Small intestine (tissue), 7 donors: Measurements from ENCODE around the gene NCKIPSD. TPM values are rescaled to one million over a fixed set of nuclear protein-coding genes. Genes with fewer than 3 reads are reported as not detected.

ENCODE experiments used
- DNase-seq, 2 donors: peaks; one replicate each; pipeline versions ENCODE4 v3.0.0 to v3.0.0-alpha.2; 2013
- FAIRE-seq: peaks from 2 replicates; lab custom pipeline; 2012; peaks lifted over from hg19 to GRCh38; lab: Jason Lieb, UNC
- H3K27ac ChIP-seq, 3 donors: one replicate each; pipeline ENCODE4 v1.5.1; 2013; ENCODE audit warnings: low read length in 2 of 3, mild to moderate bottlenecking in 2 of 3, control low read depth in 1 of 3, inconsistent platforms in 1 of 3, low read depth in 1 of 3, moderate library complexity in 1 of 3
- H3K27me3 ChIP-seq, 3 donors: one replicate each; pipeline ENCODE4 v1.6.1; 2013; ENCODE audit warnings: low read length in 3 of 3, inconsistent platforms in 1 of 3; ENCODE audit not compliant: control insufficient read depth in 3 of 3, insufficient read depth in 3 of 3
- H3K36me3 ChIP-seq, 3 donors: one replicate each; pipeline ENCODE4 v1.6.1; 2013; ENCODE audit warnings: low read length in 3 of 3, inconsistent platforms in 1 of 3, low read depth in 1 of 3, mild to moderate bottlenecking in 1 of 3, moderate library complexity in 1 of 3; ENCODE audit not compliant: control insufficient read depth in 3 of 3, insufficient read depth in 2 of 3
- H3K4me1 ChIP-seq, 3 donors: one replicate each; pipeline ENCODE4 v1.6.1; 2013; ENCODE audit warnings: low read length in 2 of 3, inconsistent platforms in 1 of 3, low read depth in 1 of 3, mild to moderate bottlenecking in 1 of 3, moderate library complexity in 1 of 3; ENCODE audit not compliant: control insufficient read depth in 3 of 3, insufficient read depth in 2 of 3
- H3K4me3 ChIP-seq, 3 donors: one replicate each; pipeline ENCODE4 v1.5.1; 2013; ENCODE audit warnings: low read length in 3 of 3, control low read depth in 1 of 3, inconsistent platforms in 1 of 3, low read depth in 1 of 3, mild to moderate bottlenecking in 1 of 3, moderate library complexity in 1 of 3
- H3K9me3 ChIP-seq, 2 donors: one replicate each; pipeline ENCODE4 v1.6.1; 2013; ENCODE audit warnings: low read depth in 1 of 2, low read length in 1 of 2; ENCODE audit not compliant: control insufficient read depth in 2 of 2, insufficient read depth in 1 of 2
- WGBS, 3 donors: extraction: QIAGEN DNeasy Blood & Tissue Kit; methylation state at CpG; one replicate each; pipeline ENCODE4 v1.1.7; 2013; 5-methylcytosine and 5-hydroxymethylcytosine counted together
- polyA plus RNA-seq, 4 donors: library from polyadenylated mRNA; stranded (reverse) in 3 of 4; unstranded in 1 of 4; fragments of 200-250 nt in 3 of 4; fragments of 120-200 nt in 1 of 4; gene quantifications; one replicate each; pipeline versions ENCODE4 v1.2.1 to v1.2.3, GENCODE V29; 2013
- donor health status: healthy with polysubstance abuse.
- donor health status: control.
- donor health status: control.
- donor health status: Bipolar disorder and iron deficiency.
- donor health status: healthy.

Gene NCKIPSD
- polyA plus RNA-seq, 4 donors, result 8.9 to 16.7 (median 14.5) TPM

- peaks cover 0 to 17% (median 4%) of the 10 kb centered on the region in 3 donors for H3K4me1 ChIP-seq
- H3K4me3 ChIP-seq, result no peak overlapping the region
- H3K27ac ChIP-seq, result no peak overlapping the region
- no peaks in the 10 kb centered on the region for H3K9me3 ChIP-seq
- FAIRE-seq, result no peak
- DNase-seq, result no peak
- H3K36me3 ChIP-seq, result peaks cover 0 to 82% (median 11%) of the 10 kb centered on the region in 3 donors
- 87 to 93% (median 92%) methylated on average over 20 of the region's 20 CpGs for WGBS, 3 donors
- no peaks in the 10 kb centered on the region for H3K27me3 ChIP-seq
These were observed 6.0 kb downstream of the NCKIPSD start for GRCh38 chr3:48679411-48680391.

DNA sequence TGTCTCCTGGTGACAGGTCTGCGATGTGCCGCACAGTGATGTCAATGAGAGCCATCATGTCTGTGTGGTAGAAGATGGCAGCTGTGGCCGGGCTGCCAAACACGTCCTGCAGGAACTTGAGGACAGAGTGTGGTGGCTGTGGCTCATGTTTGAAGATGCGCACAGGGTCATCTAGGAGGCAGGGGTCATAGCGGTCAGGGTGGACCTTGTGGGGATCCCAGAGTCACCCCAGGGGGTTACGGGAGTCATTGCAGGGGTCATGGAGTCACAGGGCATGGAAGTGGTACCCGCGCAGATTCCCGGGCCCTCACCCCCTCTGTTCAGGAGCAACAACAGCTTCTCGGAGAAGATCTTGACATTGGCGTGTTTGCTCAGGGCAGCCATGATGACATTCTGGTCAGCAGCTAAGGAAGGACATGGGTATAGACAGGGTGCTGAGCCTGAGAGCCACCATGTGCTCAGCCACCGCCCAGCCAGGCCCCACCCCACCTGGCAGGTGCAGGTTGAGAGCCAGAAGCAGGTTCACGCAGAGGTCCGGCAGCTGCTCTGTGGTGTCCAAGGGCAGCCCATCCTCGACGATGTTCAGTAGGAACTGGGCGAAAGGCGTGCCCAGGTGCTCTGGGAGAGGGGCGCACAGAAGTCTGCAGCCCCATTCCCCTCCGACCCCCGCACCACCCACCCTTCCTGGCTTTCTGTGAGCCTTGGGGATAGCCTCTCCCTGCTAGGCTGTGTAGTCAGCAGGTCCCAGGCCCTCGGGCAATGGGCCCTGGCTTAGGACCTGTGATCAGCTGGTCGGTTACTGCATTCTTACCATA, 6.9 kb downstream of the NCKIPSD start:
- Histone ChIP-seq H3K27me3 (no peaks in the 10 kb centered on the region), H3K4me3 (no peak overlapping the region), H3K27ac (no peak overlapping the region), H3K36me3 (peaks cover 0 to 83% (median 11%) of the 10 kb centered on the region in 3 donors), H3K4me1 (peaks cover 0 to 8% (median 0%) of the 10 kb centered on the region in 3 donors), H3K9me3 (no peaks in the 10 kb centered on the region)
- DNase-seq, result no peak
- 87 to 95% (median 90%) methylated on average over 23 to 24 of the region's 24 CpGs for WGBS, 3 donors
- no peak for FAIRE-seq

- Histone ChIP-seq H3K27me3 (no peaks in the 10 kb centered on the region), H3K4me1 (peaks cover 0 to 1% (median 0%) of the 10 kb centered on the region in 3 donors), H3K36me3 (peaks cover 0 to 88% (median 11%) of the 10 kb centered on the region in 3 donors), H3K4me3 (no peak overlapping the region), H3K9me3 (no peaks in the 10 kb centered on the region), H3K27ac (no peak overlapping the region)
- no peak for FAIRE-seq
- DNase-seq, result no peak
- 72 to 82% (median 77%) methylated on average over 4 of the region's 4 CpGs for WGBS, 3 donors
These were observed 7.7 kb downstream of the NCKIPSD start for GRCh38 chr3:48678056-48678455.

GRCh38 chr3:48674505-48674904, 11.2 kb downstream of the NCKIPSD start:
- Histone ChIP-seq H3K36me3 (peaks cover 0 to 70% (median 7%) of the 10 kb centered on the region in 3 donors), H3K4me1 (no peaks in the 10 kb centered on the region), H3K27me3 (no peaks in the 10 kb centered on the region), H3K9me3 (no peaks in the 10 kb centered on the region), H3K27ac (no peak overlapping the region), H3K4me3 (no peak overlapping the region)
- 91 to 95% (median 94%) methylated on average over 9 of the region's 9 CpGs for WGBS, 3 donors
- DNase-seq (no peak), FAIRE-seq (no peak)

DNA sequence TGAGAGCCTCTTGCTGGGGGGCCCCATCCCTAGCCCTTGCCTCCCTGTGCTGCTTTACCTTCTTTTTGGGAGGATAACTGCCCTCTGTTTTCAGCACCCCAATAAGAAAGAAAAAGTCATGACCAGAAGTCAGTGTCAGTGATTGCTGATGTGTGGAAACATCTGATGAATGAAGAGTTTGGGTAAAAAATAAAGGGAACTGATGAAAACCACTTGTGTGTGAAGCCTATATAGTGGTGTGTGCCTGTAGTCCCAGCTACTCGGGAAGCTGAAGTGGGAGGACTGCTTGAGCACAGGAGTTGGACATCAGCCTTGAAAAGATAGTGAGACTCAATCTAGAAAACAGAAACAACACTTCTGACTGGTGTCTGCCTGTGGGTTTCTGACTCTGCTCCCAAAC, 13.2 kb downstream of the NCKIPSD start:
- 50 to 61% (median 59%) methylated on average over 1 of the region's 1 CpG for WGBS, 3 donors
- H3K4me1 ChIP-seq, result no peaks in the 10 kb centered on the region
- H3K27ac ChIP-seq, result no peak overlapping the region
- no peaks in the 10 kb centered on the region for H3K27me3 ChIP-seq
- H3K36me3 ChIP-seq, result peaks cover 0 to 52% (median 4%) of the 10 kb centered on the region in 3 donors
- DNase-seq (no peak), FAIRE-seq (no peak)
- no peak overlapping the region for H3K4me3 ChIP-seq
- no peaks in the 10 kb centered on the region for H3K9me3 ChIP-seq

DNA sequence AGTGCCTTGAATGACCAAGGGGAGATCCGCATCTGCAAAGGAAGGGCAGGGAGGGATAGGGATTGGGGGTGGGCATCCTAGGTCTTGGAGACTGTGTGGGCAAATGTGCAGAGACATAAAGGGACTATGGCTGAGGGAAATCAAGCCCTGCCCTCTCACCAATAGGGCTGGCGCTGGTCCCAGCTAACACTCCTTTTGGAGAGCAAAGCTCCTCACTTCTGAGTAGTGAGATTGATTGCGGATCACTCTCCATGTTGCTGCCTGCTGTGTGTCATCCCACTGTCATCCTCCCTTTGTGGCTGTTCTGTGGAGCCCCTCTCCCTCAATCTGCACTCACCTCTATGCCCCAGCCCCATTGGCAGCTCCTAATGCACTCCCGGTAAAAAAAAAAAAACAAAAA, 20.8 kb downstream of the NCKIPSD start:
- Histone ChIP-seq H3K4me1 (peaks cover 3 to 21% (median 8%) of the 10 kb centered on the region in 3 donors), H3K4me3 (no peak overlapping the region), H3K27ac (no peak overlapping the region), H3K27me3 (peaks cover 0 to 36% (median 8%) of the 10 kb centered on the region in 3 donors), H3K36me3 (no peaks in the 10 kb centered on the region), H3K9me3 (no peaks in the 10 kb centered on the region)
- 80 to 95% (median 87%) methylated on average over 4 of the region's 4 CpGs for WGBS, 3 donors
- FAIRE-seq (no peak), DNase-seq (no peak)

DNA sequence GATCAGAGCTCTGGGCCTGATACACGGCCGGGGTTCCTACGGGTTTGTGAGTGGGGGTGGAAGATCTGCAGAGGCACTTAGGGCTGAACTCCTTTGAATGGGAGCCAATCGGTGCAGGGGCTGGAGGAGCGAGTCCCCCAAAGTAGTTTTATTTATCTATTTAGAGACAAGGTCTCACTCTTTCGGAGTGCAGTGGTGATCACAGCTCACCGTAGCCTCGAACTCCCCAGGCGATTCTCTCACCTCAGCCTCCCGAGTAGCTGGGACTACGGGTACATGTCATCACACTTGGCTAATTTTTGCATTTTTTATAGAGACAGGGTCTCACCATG, 21.4 kb downstream of the NCKIPSD start:
- H3K4me1 ChIP-seq, result peaks cover 3 to 21% (median 8%) of the 10 kb centered on the region in 3 donors
- no peaks in the 10 kb centered on the region for H3K9me3 ChIP-seq
- WGBS, 3 donors, result 57 to 62% (median 61%) methylated on average over 11 of the region's 11 CpGs
- H3K36me3 ChIP-seq, result no peaks in the 10 kb centered on the region
- H3K4me3 ChIP-seq, result peak overlapping the region in 1 of 3 donors; percentile 65
- peak overlapping the region in 1 of 3 donors; percentile 83 for H3K27ac ChIP-seq
- DNase-seq (no peak), FAIRE-seq (no peak)
- peaks cover 0 to 37% (median 8%) of the 10 kb centered on the region in 3 donors for H3K27me3 ChIP-seq
